GM10266 (cell line): ENCODE measurements around the gene SHISA9.

ENCODE experiments used
- DNase-seq: peaks from one replicate; pipeline ENCODE4 v3.0.0; 2012; ENCODE audit errors: extremely low spot score
- CTCF ChIP-seq: IDR thresholded peaks from 2 replicates; pipeline ENCODE4 v1.5.1; 2012; ENCODE audit warnings: mild to moderate bottlenecking, low read depth; ENCODE audit not compliant: control insufficient read depth, insufficient read depth; ENCODE audit errors: missing control alignments

Gene SHISA9

GRCh38 chr16:13056607-13057006 lies 155.2 kb downstream of the SHISA9 start:
- no peak for TF ChIP-seq CTCF
- peak; percentile 8 for DNase-seq

- DNase-seq, result no peak
- TF ChIP-seq CTCF, result no peak
Observed at GRCh38 chr16:13060932-13061331, 159.5 kb downstream of the SHISA9 start.

GRCh38 chr16:13061691-13062090 lies 160.3 kb downstream of the SHISA9 start:
- no peak for DNase-seq
- TF ChIP-seq CTCF, result no peak

GRCh38 chr16:13062219-13062618 lies 160.8 kb downstream of the SHISA9 start:
- DNase-seq, result no peak
- TF ChIP-seq CTCF, result no peak

GRCh38 chr16:13063457-13063856 lies 162.1 kb downstream of the SHISA9 start:
- no peak for TF ChIP-seq CTCF
- DNase-seq, result no peak

- no peak for TF ChIP-seq CTCF
- no peak for DNase-seq
Observed at GRCh38 chr16:13064821-13065220, 163.4 kb downstream of the SHISA9 start.

- DNase-seq, result no peak
- TF ChIP-seq CTCF, result no peak
Observed at GRCh38 chr16:13067648-13068047, 166.2 kb downstream of the SHISA9 start.
